Coronary artery (tissue), 2 donors: ENCODE results near the gene LPCAT3.

Experiments
- DNase-seq: peaks from one replicate; pipeline ENCODE4 v3.0.0-alpha.2; 2017; ENCODE audit warnings: low spot score
- H3K27ac ChIP-seq, 2 donors: fragments of 200-600 bp; sonication (generic); one replicate each; pipeline ENCODE4 v1.5.1; 2016 to 2019
- H3K4me3 ChIP-seq: fragments of 200-600 bp; sonication (generic); 2 replicates; pipeline ENCODE4 v1.5.1; 2016; ENCODE audit warnings: mild to moderate bottlenecking, moderate library complexity
- TF ChIP-seq, protein P1 (sequence below): fragments of 200-600 bp; sonication (generic); IDR thresholded peaks from one replicate; pipeline ENCODE4 v1.5.1; 2019; ENCODE audit warnings: antibody characterized with exemption

The LPCAT3 gene

DNA sequence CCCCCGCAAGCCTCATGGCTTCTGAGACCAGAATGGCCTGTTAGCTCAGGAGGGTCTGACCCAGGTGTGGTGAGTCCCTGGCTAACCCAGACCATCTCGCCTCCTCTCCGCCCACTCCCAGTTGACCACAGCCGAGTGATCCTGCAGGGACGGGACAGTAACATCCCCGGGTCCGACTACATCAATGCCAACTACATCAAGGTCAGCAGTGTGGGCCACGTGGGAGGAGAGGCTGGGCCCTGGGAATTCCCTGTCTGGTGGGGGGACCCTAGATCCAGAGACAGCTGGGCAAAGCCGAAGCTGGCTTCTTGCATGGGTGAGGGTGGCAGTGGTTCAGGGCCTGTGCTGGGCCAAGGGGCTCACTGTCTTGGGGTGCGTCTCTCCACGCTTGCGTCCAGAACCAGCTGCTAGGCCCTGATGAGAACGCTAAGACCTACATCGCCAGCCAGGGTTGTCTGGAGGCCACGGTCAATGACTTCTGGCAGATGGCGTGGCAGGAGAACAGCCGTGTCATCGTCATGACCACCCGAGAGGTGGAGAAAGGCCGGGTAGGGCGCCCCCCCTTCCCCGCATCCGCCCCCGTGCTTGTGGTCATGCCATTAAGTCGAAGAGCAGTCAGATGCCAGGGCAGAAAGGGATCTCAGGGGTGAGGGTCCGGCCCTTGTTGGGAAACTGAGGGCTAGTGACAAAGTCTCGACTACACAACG is 62.1 kb downstream of the LPCAT3 start:
- Histone ChIP-seq H3K27ac (no peak overlapping the region), H3K4me3 (no peak overlapping the region)
- DNase-seq, result no peak
- TF ChIP-seq, protein P1, sequence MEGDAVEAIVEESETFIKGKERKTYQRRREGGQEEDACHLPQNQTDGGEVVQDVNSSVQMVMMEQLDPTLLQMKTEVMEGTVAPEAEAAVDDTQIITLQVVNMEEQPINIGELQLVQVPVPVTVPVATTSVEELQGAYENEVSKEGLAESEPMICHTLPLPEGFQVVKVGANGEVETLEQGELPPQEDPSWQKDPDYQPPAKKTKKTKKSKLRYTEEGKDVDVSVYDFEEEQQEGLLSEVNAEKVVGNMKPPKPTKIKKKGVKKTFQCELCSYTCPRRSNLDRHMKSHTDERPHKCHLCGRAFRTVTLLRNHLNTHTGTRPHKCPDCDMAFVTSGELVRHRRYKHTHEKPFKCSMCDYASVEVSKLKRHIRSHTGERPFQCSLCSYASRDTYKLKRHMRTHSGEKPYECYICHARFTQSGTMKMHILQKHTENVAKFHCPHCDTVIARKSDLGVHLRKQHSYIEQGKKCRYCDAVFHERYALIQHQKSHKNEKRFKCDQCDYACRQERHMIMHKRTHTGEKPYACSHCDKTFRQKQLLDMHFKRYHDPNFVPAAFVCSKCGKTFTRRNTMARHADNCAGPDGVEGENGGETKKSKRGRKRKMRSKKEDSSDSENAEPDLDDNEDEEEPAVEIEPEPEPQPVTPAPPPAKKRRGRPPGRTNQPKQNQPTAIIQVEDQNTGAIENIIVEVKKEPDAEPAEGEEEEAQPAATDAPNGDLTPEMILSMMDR, result no peak

DNA sequence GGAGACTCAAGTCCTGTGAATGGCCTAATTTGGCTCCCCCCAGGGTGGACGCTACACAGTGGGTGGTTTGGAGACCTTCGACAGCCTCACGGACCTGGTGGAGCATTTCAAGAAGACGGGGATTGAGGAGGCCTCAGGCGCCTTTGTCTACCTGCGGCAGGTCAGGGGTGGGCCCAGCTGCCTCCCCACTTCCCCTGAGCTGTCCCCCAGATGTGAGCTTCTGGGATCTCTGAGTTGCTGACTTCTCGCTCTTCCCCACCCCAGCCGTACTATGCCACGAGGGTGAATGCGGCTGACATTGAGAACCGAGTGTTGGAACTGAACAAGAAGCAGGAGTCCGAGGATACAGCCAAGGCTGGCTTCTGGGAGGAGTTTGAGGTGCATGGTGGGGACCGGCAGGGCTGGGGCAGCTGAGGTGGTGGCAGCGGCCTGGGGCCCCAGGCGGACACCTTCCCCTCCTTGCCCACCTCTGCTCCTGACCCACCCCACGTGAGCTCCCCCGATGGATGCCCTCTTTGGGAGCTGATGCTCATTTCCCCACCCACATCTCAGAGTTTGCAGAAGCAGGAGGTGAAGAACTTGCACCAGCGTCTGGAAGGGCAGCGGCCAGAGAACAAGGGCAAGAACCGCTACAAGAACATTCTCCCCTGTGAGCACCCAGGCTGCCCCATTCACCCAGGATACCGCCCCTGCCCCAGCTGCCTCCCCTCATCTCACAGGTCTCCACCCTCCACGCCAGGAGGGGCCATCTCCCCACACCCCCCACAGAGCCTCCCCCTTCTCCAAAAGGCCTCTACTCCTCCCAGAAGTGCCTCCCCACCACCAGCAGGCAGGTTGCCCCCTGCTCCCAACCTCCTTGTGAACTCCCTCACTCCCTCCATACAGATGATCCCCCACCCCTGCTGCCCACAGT is 62.9 kb downstream of the LPCAT3 start:
- DNase-seq, result no peak
- Histone ChIP-seq H3K4me3 (no peak overlapping the region), H3K27ac (no peak overlapping the region)
- TF ChIP-seq, protein P1, result no peak

DNA sequence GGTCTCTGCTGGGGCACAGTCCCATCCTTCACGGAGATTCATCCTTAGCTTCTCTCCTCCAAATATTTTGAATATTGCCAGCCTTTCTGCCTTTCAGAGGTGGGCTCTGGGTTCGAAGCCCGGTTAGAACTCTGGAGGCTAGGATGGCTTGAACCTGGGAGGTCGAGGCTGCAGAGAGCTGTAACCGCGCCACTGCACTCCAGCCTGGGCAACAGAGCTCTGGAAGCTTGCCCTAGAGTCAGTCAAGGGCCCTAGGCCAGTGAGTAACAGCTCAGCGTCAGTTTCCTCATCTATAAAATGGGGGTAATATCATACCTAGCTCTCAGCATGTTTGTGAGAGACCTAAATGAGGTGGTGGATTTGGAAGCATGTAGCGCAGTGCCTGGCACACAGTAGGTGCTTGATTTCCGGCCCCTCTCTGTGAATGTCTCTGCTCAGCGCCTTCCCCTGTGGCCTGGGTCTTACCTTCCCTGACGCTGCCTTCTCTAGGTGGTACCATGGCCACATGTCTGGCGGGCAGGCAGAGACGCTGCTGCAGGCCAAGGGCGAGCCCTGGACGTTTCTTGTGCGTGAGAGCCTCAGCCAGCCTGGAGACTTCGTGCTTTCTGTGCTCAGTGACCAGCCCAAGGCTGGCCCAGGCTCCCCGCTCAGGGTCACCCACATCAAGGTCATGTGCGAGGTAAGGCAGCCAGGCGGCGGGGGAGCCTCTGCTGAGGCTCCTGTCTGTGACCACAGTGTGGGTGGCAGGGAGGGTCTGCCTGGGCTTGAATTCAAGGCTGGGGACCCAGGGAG is 63.8 kb downstream of the LPCAT3 start:
- Histone ChIP-seq H3K4me3 (no peak overlapping the region), H3K27ac (peak overlapping the region in 1 of 2 donors; percentile 83)
- DNase-seq, result no peak
- TF ChIP-seq, protein P1, result no peak

DNA sequence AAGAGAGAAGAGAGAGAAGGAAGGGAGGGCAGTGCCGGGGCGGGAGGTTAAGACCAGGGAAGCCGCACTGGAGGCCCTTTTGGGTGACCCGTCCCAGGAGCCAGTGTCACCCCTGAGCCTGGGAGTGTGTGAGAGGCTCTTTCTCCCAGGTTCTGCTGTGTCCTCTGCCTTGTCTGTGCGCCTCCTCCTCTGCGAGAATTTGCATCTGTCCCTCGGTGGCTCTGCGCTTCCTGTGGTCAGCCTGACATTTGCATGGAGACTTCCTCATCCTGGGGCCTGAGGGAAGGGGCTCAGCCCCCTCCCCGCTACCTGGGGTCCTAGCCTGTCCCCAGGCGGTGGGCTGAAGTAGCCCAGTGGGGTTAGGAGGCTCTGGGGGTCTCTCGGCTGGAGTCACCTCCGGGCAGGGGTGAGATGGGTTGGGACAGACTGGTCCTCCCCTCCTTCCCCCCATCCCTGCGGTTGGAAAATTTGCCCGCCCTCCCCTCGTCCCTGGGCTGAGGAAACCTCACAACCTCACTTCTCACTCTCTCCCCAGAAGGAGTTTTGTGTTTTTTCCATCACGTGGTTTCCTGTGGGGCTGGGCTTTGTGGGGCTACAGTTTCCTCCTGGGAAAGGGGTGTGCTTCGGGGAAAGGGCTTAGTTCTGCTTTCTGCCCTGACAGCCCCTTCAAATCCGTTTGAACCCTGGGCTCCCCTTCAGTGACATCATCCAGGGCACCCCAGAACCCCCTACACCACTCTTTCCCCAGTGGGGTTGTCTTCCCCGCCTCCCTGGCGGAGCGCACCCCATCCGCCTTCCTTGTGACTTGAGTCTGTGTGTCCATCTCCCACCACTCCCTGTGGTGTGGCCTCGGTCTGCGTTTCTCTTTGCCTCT is 64.6 kb downstream of the LPCAT3 start:
- TF ChIP-seq, protein P1, result no peak
- DNase-seq, result peak; percentile 76
- Histone ChIP-seq H3K4me3 (peak overlapping the region; percentile 66), H3K27ac (peak overlapping the region in 1 of 2 donors; percentile 83)

DNA sequence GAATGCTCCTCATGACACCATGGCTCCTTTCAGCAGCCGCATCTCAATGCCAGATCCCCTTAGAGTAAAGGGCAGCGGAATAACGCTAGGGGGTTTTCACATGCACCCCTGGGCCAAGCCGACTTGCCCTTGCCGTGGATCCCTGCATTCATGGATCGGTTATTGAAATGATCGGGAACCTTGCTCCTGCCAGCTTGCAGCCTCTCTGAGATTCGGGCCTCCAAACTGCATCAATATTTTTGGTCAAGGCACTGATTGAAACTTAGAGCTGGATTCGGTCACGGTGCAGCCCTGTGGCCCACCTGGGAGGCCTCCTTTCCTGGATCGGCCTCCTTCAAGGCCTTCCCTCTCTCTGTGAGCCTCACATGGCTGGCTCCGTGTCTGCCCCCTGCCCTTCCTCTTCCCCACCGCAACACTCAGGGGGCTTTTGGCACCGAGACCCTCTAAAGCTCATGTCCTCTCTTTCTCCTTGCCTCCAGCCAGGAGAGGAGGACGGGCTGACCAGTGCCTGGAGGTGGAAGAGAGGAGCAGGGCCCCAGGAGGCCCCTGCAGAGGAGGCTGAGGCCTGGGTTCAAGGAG is 65.3 kb downstream of the LPCAT3 start:
- H3K4me3 ChIP-seq, result peak overlapping the region; percentile 66
- no peak for DNase-seq
- TF ChIP-seq, protein P1, result no peak
- H3K27ac ChIP-seq, result peak overlapping the region in 1 of 2 donors; percentile 83
